PFSK-1 (cell line): ENCODE measurements around the gene PLXNC1.

Experiments
- FOXP2 ChIP-seq: optimal IDR thresholded peaks from 2 replicates; pipeline ENCODE3; 2011; ENCODE audit warnings: borderline replicate concordance, control low read depth, inconsistent platforms; ENCODE audit not compliant: insufficient read depth; ENCODE audit errors: extremely low read length, extremely low read depth
- POLR2AphosphoS5 ChIP-seq: IDR thresholded peaks from 2 replicates; pipeline ENCODE4 v1.6.1; 2012; ENCODE audit warnings: low read depth, mild to moderate bottlenecking, control low read depth, low read length, moderate library complexity
- REST ChIP-seq, 2 experiments: IDR thresholded peaks; 2 replicates each; pipeline versions ENCODE4 v1.6.1 to v1.8.0; 2011 to 2012; ENCODE audit warnings: low read depth in 2 of 2, low read length in 2 of 2, control low read depth in 1 of 2, inconsistent platforms in 1 of 2, mild to moderate bottlenecking in 1 of 2, moderate library complexity in 1 of 2; ENCODE audit not compliant: insufficient read depth in 1 of 2
- SIN3A ChIP-seq: IDR thresholded peaks from 2 replicates; pipeline ENCODE4 v1.6.1; 2012; ENCODE audit warnings: mild to moderate bottlenecking, low read length, moderate library complexity, borderline replicate concordance; ENCODE audit not compliant: insufficient read depth
- TAF1 ChIP-seq: IDR thresholded peaks from 2 replicates; pipeline ENCODE4 v1.6.1; 2012; ENCODE audit warnings: low read length, control low read depth, borderline replicate concordance; ENCODE audit not compliant: insufficient read depth

DNA sequence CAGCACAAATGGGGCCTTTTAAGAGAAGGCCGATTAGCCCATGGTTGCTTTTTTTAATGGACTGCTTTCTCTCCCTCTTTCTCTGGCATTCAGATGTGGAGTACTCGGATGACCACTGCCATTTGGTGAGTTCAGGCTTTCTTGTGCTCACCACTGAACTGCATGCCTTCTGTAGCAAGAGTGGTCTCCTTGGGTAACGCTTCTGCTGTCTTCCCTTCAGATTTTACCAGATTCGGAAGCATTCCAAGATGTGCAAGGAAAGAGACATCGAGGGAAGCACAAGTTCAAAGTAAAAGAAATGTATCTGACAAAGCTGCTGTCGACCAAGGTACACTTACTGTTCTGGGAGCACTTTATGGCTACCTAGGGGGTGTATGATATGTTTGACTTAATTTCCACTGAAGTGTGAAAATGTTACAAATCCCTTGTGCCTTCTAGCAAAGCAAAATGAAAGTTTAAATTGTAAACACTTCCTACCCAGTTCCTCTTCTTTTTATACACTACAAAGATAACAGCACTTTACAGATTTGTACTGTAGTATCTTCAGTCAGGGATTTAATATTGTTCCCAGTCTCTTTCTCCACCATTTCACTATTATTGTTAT is 148.8 kb downstream of the PLXNC1 start:
- no peak for TF ChIP-seq REST (IDR thresholded peaks at IDR 0.05; ENCODE audit: insufficient read depth in 1 of 2, low read depth in 2 of 2, low read length in 2 of 2)
- no peak for TF ChIP-seq TAF1
- TF ChIP-seq POLR2AphosphoS5: no peak
- TF ChIP-seq SIN3A: no peak
- TF ChIP-seq FOXP2: no peak
